Calu3 (cell line): ENCODE data around the gene TMEM217. TPM values are rescaled to one million over a fixed set of nuclear protein-coding genes. Genes with fewer than 3 reads are reported as not detected.

Experiments used
- BruUV-seq: library from RNA; stranded (reverse); fragments of 400-500 nt; replicated peaks from 2 replicates; lab custom pipeline; 2021; lab: Mats Ljungman, UMichigan
- CTCF ChIA-PET: fragments of 300-600 bp; sonication (Branson Sonifier 250); formaldehyde crosslinking; loops from one replicate; lab custom pipeline; 2022; ENCODE audit warnings: antibody characterized with exemption; lab: Charles Lee
- DNase-seq: peaks from one replicate; pipeline ENCODE4 v3.0.0; 2022
- H3K27ac Mint-ChIP-seq: one replicate; pipeline ENCODE4 v1.8.0; 2022; ENCODE audit warnings: mixed read lengths; ENCODE audit not compliant: unreplicated experiment
- H3K27me3 Mint-ChIP-seq: one replicate; pipeline ENCODE4 v1.8.0; 2022; ENCODE audit warnings: mixed read lengths; ENCODE audit not compliant: unreplicated experiment
- H3K36me3 Mint-ChIP-seq: one replicate; pipeline ENCODE4 v1.8.0; 2022; ENCODE audit warnings: mild to moderate bottlenecking, moderate library complexity, mixed read lengths; ENCODE audit not compliant: insufficient read depth, unreplicated experiment
- H3K4me1 Mint-ChIP-seq: one replicate; pipeline ENCODE4 v1.8.0; 2022; ENCODE audit warnings: mild to moderate bottlenecking, low read depth, mixed read lengths; ENCODE audit not compliant: unreplicated experiment
- H3K4me3 Mint-ChIP-seq: one replicate; pipeline ENCODE4 v1.8.0; 2022; ENCODE audit warnings: mild to moderate bottlenecking, low read depth, moderate library complexity, mixed read lengths; ENCODE audit not compliant: unreplicated experiment
- H3K9me3 Mint-ChIP-seq: one replicate; pipeline ENCODE4 v1.8.0; 2022; ENCODE audit warnings: low read depth, mixed read lengths; ENCODE audit not compliant: unreplicated experiment
- CTCF ChIP-seq: fragments of 200-600 bp; IDR thresholded peaks from one replicate; pipeline ENCODE4 v1.8.0; 2022; ENCODE audit warnings: antibody characterized with exemption; ENCODE audit not compliant: unreplicated experiment
- intact Hi-C: fragments of 100-400 bp; cut with micrococcal nuclease; formaldehyde crosslinking; loops from one replicate; pipeline ENCODE4 v1.10.0; 2022; ENCODE audit not compliant: unreplicated experiment
- total RNA-seq: library from RNA; stranded (reverse); gene quantifications from 2 replicates; pipeline ENCODE4 v1.2.3, GENCODE V29; 2022

Gene TMEM217
- total RNA-seq, 1 experiment from 2014 or later = 0.99 TPM

- CTCF ChIA-PET = no interaction called here
- BruUV-seq = no TSS peak
- intact Hi-C loops = no loop called here
Observed at GRCh38 chr6:37304766-37305165, 46.8 kb upstream of the TMEM217 start.

GRCh38 chr6:37303891-37304503 is 46.1 kb upstream of the TMEM217 start:
- H3K27me3 Mint-ChIP-seq = no peaks in the 10 kb centered on the region
- intact Hi-C loops = no loop called here
- peak; percentile 32 for DNase-seq
- no peak overlapping the region for H3K27ac Mint-ChIP-seq
- peaks cover 4% of the 10 kb centered on the region for H3K36me3 Mint-ChIP-seq
- TF ChIP-seq CTCF = peak; percentile 56
- CTCF ChIA-PET = interaction anchor here (0.5 kb wide), 1 partner anchor 554 kb away, joined by 3 read pairs; no protein-coding TSS in a partner anchor
- no TSS peak for BruUV-seq
- no peaks in the 10 kb centered on the region for H3K4me1 Mint-ChIP-seq
- H3K9me3 Mint-ChIP-seq = no peaks in the 10 kb centered on the region
- no peak overlapping the region for H3K4me3 Mint-ChIP-seq

More at GRCh38 chr6:37304766-37305165, 46.8 kb upstream of the TMEM217 start:
- no peaks in the 10 kb centered on the region for H3K9me3 Mint-ChIP-seq
- H3K27ac Mint-ChIP-seq = no peak overlapping the region
- no peak overlapping the region for H3K4me3 Mint-ChIP-seq
- H3K36me3 Mint-ChIP-seq = peaks cover 9% of the 10 kb centered on the region
- no peaks in the 10 kb centered on the region for H3K27me3 Mint-ChIP-seq
- no peak for DNase-seq
- H3K4me1 Mint-ChIP-seq = no peaks in the 10 kb centered on the region
- no peak for TF ChIP-seq CTCF

- CTCF ChIA-PET = interaction anchor here (0.5 kb wide), 1 partner anchor 553 kb away, joined by 3 read pairs; no protein-coding TSS in a partner anchor
- H3K4me1 Mint-ChIP-seq = no peaks in the 10 kb centered on the region
- H3K4me3 Mint-ChIP-seq = no peak overlapping the region
- intact Hi-C loops = no loop called here
- H3K27ac Mint-ChIP-seq = no peak overlapping the region
- no peaks in the 10 kb centered on the region for H3K27me3 Mint-ChIP-seq
- H3K9me3 Mint-ChIP-seq = no peaks in the 10 kb centered on the region
- TF ChIP-seq CTCF = no peak
- no peak for DNase-seq
- no TSS peak for BruUV-seq
- H3K36me3 Mint-ChIP-seq = peaks cover 4% of the 10 kb centered on the region
Observed at GRCh38 chr6:37303091-37303660, 45.2 kb upstream of the TMEM217 start.

- no peaks in the 10 kb centered on the region for H3K9me3 Mint-ChIP-seq
- H3K27ac Mint-ChIP-seq = no peak overlapping the region
- CTCF ChIA-PET = no interaction called here
- TF ChIP-seq CTCF = no peak
- intact Hi-C loops = no loop called here
- no peaks in the 10 kb centered on the region for H3K27me3 Mint-ChIP-seq
- no peaks in the 10 kb centered on the region for H3K4me1 Mint-ChIP-seq
- BruUV-seq = no TSS peak
- no peak for DNase-seq
- no peak overlapping the region for H3K4me3 Mint-ChIP-seq
- peaks cover 10% of the 10 kb centered on the region for H3K36me3 Mint-ChIP-seq
Observed at GRCh38 chr6:37302086-37302686, 44.2 kb upstream of the TMEM217 start.
